AG09309 (cell line): ENCODE measurements around the gene CAMK2A.

Experiments
- DNase-seq: peaks from one replicate; pipeline ENCODE4 v3.0.0-alpha.2; 2010; ENCODE audit warnings: low read depth
- H3K4me3 ChIP-seq: 2 replicates; pipeline ENCODE4 v1.5.1; 2011; ENCODE audit warnings: mild to moderate bottlenecking, low read depth, low read length, moderate library complexity; ENCODE audit not compliant: control insufficient read depth
- CTCF ChIP-seq: IDR thresholded peaks from 2 replicates; pipeline ENCODE4 v1.5.1; 2011; ENCODE audit warnings: mild to moderate bottlenecking, low read depth, low read length, inconsistent platforms; ENCODE audit not compliant: insufficient read depth, control insufficient read depth; ENCODE audit errors: missing control alignments

CAMK2A gene

DNA sequence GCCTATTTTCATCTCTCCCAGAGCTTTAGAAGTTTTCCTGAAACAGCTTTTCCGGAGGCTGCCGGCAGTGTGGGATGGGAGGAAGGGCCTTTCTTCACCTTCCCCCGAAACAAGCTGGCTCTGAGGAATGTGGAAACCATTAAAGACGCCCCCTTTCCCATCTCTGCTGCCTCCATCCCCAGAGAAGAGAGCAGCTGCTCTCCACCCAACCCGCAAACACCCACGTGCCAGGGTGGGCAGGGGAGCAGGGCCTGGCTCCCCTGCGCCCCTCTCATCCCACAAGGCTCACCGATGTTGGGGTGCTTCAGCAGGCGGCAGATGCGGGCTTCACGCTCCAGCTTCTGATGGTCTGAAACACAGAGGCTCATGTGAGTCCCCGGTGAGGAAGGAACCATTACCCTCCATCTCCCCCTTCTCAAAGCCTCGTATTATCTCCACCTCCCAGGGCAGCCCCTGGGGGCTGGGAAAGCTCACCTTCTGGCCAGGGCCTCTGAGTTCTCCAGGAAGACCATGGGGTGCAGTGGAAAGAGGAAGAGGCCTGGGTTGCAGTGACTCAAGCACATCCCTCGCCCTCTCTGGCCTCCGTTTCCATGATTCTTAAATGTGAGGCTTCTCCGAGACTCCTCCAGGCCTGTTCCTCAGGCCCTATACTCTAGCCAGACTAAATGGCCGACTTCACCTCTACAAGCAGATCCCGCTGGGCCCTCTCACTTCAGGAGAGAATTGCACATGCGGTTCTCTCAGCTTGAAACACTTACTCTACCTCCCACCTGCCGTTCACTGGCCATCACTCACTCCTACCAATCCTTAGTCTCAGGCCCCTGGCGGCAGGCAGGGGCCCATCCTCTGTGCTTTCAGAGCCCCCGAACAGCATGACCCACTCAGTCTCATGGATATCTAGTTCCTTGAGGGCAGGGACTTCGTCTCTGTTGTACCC is 24.6 kb downstream of the CAMK2A start:
- no peak overlapping the region for H3K4me3 ChIP-seq
- TF ChIP-seq CTCF = no peak
- DNase-seq = no peak

DNA sequence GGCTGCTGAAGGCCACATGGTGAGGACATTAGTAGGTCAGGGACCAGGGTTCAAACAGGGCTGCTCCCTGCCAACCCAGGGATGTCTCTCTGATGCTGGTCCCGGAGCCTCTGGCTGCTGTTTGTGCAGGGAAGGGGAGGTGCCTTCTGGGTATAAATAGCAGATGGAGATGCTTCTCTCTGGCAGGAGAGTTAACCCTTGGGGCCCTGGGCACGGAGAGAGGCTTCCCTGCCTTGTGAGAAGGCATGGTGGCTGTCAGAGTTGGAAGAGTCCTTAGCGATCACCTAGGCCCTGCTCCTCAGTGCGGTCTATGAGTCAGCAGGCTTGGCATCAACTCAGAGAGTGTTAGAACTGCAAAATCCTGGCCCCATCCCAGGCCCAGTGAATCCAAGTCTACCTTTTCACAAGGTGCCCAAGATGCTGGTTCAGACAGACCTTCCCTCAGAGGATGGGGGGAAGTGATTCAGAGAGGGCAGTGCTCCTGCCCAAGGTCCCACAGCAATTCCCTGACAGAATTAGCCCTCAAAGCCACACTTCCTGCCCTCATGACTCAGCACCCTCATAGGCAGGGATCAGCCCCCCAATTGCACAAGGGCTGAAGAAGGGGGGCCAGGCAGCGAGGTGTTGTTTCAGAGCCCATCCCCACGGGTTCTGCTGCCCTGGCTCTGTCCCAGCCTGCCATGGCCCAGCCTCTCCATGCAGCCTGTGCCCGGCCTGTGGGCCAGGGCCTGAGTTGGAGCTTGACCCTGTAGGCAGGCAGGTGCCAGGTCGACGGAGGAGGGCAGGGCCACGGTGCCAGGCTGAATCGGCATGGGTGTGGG is 25.6 kb downstream of the CAMK2A start:
- TF ChIP-seq CTCF = no peak
- peak; percentile 67 for DNase-seq
- H3K4me3 ChIP-seq = no peak overlapping the region

- no peak for TF ChIP-seq CTCF
- no peak overlapping the region for H3K4me3 ChIP-seq
- DNase-seq = no peak
Measured at GRCh38 chr5:150263375-150263775, 26.2 kb downstream of the CAMK2A start.

DNA sequence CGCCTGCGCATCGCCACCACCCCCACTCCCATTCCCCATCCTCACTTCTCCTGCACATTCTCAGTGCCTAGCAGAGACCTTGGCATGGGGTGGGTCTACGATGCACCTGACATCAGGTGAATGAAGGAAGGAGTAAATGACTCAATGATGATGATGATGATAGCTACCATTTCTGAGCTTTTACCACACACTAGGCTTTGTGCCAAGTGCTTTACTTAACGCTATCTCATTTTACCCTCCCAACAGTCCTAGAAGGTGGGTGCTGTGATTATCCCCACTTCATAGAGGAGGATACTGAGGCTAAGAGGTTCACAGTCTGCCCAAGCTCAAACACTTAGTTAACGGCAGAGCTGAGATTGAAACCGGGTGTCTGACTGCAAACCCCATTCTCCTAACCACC is 27.1 kb downstream of the CAMK2A start:
- no peak overlapping the region for H3K4me3 ChIP-seq
- TF ChIP-seq CTCF = no peak
- DNase-seq = no peak

GRCh38 chr5:150261231-150261630 is 28.3 kb downstream of the CAMK2A start:
- no peak overlapping the region for H3K4me3 ChIP-seq
- no peak for DNase-seq
- TF ChIP-seq CTCF = no peak

DNA sequence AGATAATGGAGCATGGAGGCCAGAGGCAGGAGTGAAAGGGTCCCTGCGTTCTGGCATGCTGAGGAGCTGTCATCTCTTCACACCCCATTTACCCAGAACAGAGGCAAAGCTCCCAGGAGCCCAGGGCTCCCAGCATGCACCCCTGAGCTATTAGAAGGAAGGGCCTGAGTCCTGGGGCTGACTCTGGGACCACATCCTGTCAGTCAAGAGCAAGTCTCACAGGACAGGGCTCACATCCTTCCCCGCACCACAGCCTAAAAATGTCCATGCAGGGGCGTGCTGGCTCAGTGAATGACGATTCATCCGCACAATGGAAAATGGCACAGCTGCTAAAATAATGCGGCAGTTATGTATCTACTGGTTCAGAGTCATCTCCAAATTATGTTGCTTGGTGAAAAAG is 31.4 kb downstream of the CAMK2A start:
- no peak for TF ChIP-seq CTCF
- DNase-seq = no peak
- no peak overlapping the region for H3K4me3 ChIP-seq
